ENCODE measurements around the gene TTLL11.

- TF ChIP-seq CTCF (IDR thresholded peaks at IDR 0.05; ENCODE audit: control extremely low read depth in 1 of 3, insufficient read depth in 1 of 3, low read depth in 1 of 3, low read length in 3 of 3) (no peak), FOSL1 (IDR thresholded peaks at IDR 0.05; ENCODE audit: insufficient read depth, low read depth, low read length) (no peak), RAD21 (IDR thresholded peaks at IDR 0.05 in 1 of 2, conservative IDR thresholded peaks at IDR 0.05 in 1 of 2; ENCODE audit: low read depth in 2 of 2, low read length in 2 of 2) (no peak), TAF1 (IDR thresholded peaks at IDR 0.05; ENCODE audit: low read depth, low read length) (no peak), POLR2A (IDR thresholded peaks at IDR 0.05; ENCODE audit: control extremely low read depth in 1 of 2, low read depth in 2 of 2, low read length in 2 of 2) (no peak), RXRA (IDR thresholded peaks at IDR 0.05; ENCODE audit: insufficient read depth, low read depth, low read length) (no peak), CHD1 (IDR thresholded peaks at IDR 0.05; ENCODE audit: low read depth, low read length) (no peak), EGR1 (IDR thresholded peaks at IDR 0.05; ENCODE audit: borderline replicate concordance, low read depth, low read length) (no peak)
- TF ChIP-seq, protein P1, sequence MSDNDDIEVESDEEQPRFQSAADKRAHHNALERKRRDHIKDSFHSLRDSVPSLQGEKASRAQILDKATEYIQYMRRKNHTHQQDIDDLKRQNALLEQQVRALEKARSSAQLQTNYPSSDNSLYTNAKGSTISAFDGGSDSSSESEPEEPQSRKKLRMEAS (IDR thresholded peaks at IDR 0.05) = no peak
Observed at GRCh38 chr9:121914604-121915303, 178.4 kb downstream of the TTLL11 start.

Data from H1 (cell line).